Measurements from ENCODE around the gene DAB2. TPM values are rescaled to one million over a fixed set of nuclear protein-coding genes. Genes with fewer than 3 reads are reported as not detected.

The DAB2 gene
- total RNA-seq, 2 donors from 2014 or later = 15.6 to 38.1 TPM

- no peak for TF ChIP-seq POLR2AphosphoS5 (IDR thresholded peaks at IDR 0.05)
- TF ChIP-seq POLR2A (IDR thresholded peaks at IDR 0.05) = no peak
- TF ChIP-seq CTCF (IDR thresholded peaks at IDR 0.05) = no peak
- Histone ChIP-seq H3K4me3 (no peak overlapping the region), H3K9me3 (no peaks in the 10 kb centered on the region), H3K4me1 (replicated peaks) (no peaks in the 10 kb centered on the region), H3K36me3 (no peaks in the 10 kb centered on the region), H3K27ac (no peak overlapping the region), H3K27me3 (replicated peaks; ENCODE audit: insufficient read depth) (no peaks in the 10 kb centered on the region)
- intact Hi-C loops (cut with DNase I) = loop anchor here (5.0 kb wide), 2 partner anchors 48 to 188 kb away; no protein-coding TSS in a partner anchor
- WGBS = 62% methylated on average over 3 of the region's 3 CpGs
- no peak for DNase-seq (ENCODE audit: low spot score)
Observed at GRCh38 chr5:39379693-39380092, 45.1 kb downstream of the DAB2 start.

GRCh38 chr5:39377613-39378012 is 47.2 kb downstream of the DAB2 start:
- Histone ChIP-seq H3K4me1 (replicated peaks) (no peaks in the 10 kb centered on the region), H3K4me3 (no peak overlapping the region), H3K27me3 (replicated peaks; ENCODE audit: insufficient read depth) (no peaks in the 10 kb centered on the region), H3K27ac (no peak overlapping the region), H3K36me3 (no peaks in the 10 kb centered on the region), H3K9me3 (no peaks in the 10 kb centered on the region)
- WGBS = 42% methylated on average over 2 of the region's 2 CpGs
- intact Hi-C loops (cut with DNase I) = loop anchor here (2.0 to 5.0 kb wide), 3 partner anchors 50 to 190 kb away; no protein-coding TSS in a partner anchor
- no peak for DNase-seq (ENCODE audit: low spot score)
- TF ChIP-seq CTCF (IDR thresholded peaks at IDR 0.05) = no peak
- no peak for TF ChIP-seq POLR2AphosphoS5 (IDR thresholded peaks at IDR 0.05)
- TF ChIP-seq POLR2A (IDR thresholded peaks at IDR 0.05) = no peak

- Histone ChIP-seq H3K27ac (no peak overlapping the region), H3K27me3 (replicated peaks; ENCODE audit: insufficient read depth) (no peaks in the 10 kb centered on the region), H3K36me3 (no peaks in the 10 kb centered on the region), H3K4me3 (no peak overlapping the region), H3K4me1 (replicated peaks) (no peaks in the 10 kb centered on the region), H3K9me3 (no peaks in the 10 kb centered on the region)
- 40% methylated on average over 3 of the region's 3 CpGs for WGBS
- peak; percentile 32 for DNase-seq (ENCODE audit: low spot score)
- TF ChIP-seq CTCF (IDR thresholded peaks at IDR 0.05) (peak in 3 of 4 experiments; percentile 68 to 74 (median 73)), POLR2A (IDR thresholded peaks at IDR 0.05) (no peak)
- intact Hi-C loops (cut with DNase I) = loop anchor here (2.0 to 5.0 kb wide), 3 partner anchors 51 to 191 kb away; no protein-coding TSS in a partner anchor
Observed at GRCh38 chr5:39376293-39376714, 48.5 kb downstream of the DAB2 start.

- H3K36me3 ChIP-seq = no peaks in the 10 kb centered on the region
- H3K9me3 ChIP-seq = no peaks in the 10 kb centered on the region
- no peak for DNase-seq (ENCODE audit: low spot score)
- TF ChIP-seq POLR2AphosphoS5 (IDR thresholded peaks at IDR 0.05) (no peak), CTCF (IDR thresholded peaks at IDR 0.05) (no peak), POLR2A (IDR thresholded peaks at IDR 0.05) (no peak)
- 88% methylated on average over 2 of the region's 2 CpGs for WGBS
- no peak overlapping the region for H3K27ac ChIP-seq
- H3K27me3 ChIP-seq (replicated peaks; ENCODE audit: insufficient read depth) = no peaks in the 10 kb centered on the region
- intact Hi-C loops (cut with DNase I) = loop anchor here (5.0 kb wide), 1 partner anchor 156 kb away; the partner anchor contains the start of gene FYB1
- H3K4me1 ChIP-seq (replicated peaks) = no peaks in the 10 kb centered on the region
- no peak overlapping the region for H3K4me3 ChIP-seq
Observed at GRCh38 chr5:39373791-39374190, 51.0 kb downstream of the DAB2 start.

GRCh38 chr5:39371367-39371635 is 53.5 kb downstream of the DAB2 start:
- Histone ChIP-seq H3K4me3 (no peak overlapping the region), H3K9me3 (no peaks in the 10 kb centered on the region), H3K36me3 (no peaks in the 10 kb centered on the region), H3K27ac (no peak overlapping the region), H3K27me3 (replicated peaks; ENCODE audit: insufficient read depth) (no peaks in the 10 kb centered on the region), H3K4me1 (replicated peaks) (no peaks in the 10 kb centered on the region)
- WGBS = 84% methylated on average over 3 of the region's 3 CpGs
- DNase-seq (ENCODE audit: low spot score) = no peak
- intact Hi-C loops (cut with DNase I) = loop anchor here (5.0 kb wide), 1 partner anchor 154 kb away; the partner anchor contains the start of gene FYB1
- TF ChIP-seq POLR2AphosphoS5 (IDR thresholded peaks at IDR 0.05) = no peak
